WTC11 (cell line): Measurements from ENCODE around the gene NEMP2. TPM values are rescaled to one million over a fixed set of nuclear protein-coding genes. Genes with fewer than 3 reads are reported as not detected.

Experiments used
- ATAC-seq: fragments of 200-7000 bp; cut with Tn5 transposase; 2 replicates; pipeline ENCODE4 v1.10.0; 2021; ENCODE audit warnings: mild to moderate bottlenecking, moderate library complexity
- CTCF ChIA-PET: fragments of 300-600 bp; sonication (Branson Sonifier 250); formaldehyde crosslinking; loops from one replicate; lab custom pipeline; 2021; ENCODE audit warnings: antibody characterized with exemption; lab: Charles Lee
- POLR2A ChIA-PET: fragments of 350-600 bp; sonication (Branson Sonifier 250); formaldehyde crosslinking; loops from one replicate; lab custom pipeline; 2021; ENCODE audit warnings: antibody characterized with exemption; lab: Charles Lee
- DNase-seq: peaks from one replicate; pipeline ENCODE4 v3.0.0; 2021; ENCODE audit warnings: low spot score
- H3K27ac Mint-ChIP-seq: 2 replicates; pipeline ENCODE4 v1.8.0; 2021; ENCODE audit warnings: mixed read lengths
- H3K27me3 Mint-ChIP-seq: 2 replicates; pipeline ENCODE4 v1.8.0; 2021; ENCODE audit warnings: low read depth, mild to moderate bottlenecking, moderate library complexity, mixed read lengths
- H3K36me3 Mint-ChIP-seq: 2 replicates; pipeline ENCODE4 v1.8.0; 2021; ENCODE audit warnings: mixed read lengths
- H3K4me1 Mint-ChIP-seq: 2 replicates; pipeline ENCODE4 v1.8.0; 2022; ENCODE audit warnings: mixed read lengths
- H3K4me3 Mint-ChIP-seq: 2 replicates; pipeline ENCODE4 v1.8.0; 2021; ENCODE audit warnings: mild to moderate bottlenecking, moderate library complexity, mixed read lengths
- H3K9me3 Mint-ChIP-seq: 2 replicates; pipeline ENCODE4 v1.8.0; 2021; ENCODE audit warnings: mixed read lengths
- CREB1 ChIP-seq: sonication (generic); formaldehyde crosslinking; IDR thresholded peaks from 2 replicates; pipeline ENCODE4 v1.8.0; 2023; ENCODE audit warnings: mild to moderate bottlenecking, missing genetic modification reagents
- CTCF ChIP-seq: fragments of 200-600 bp; IDR thresholded peaks from 2 replicates; pipeline ENCODE4 v1.8.0; 2022; ENCODE audit warnings: antibody characterized with exemption
- E2F5 ChIP-seq: sonication (generic); formaldehyde crosslinking; IDR thresholded peaks from 2 replicates; pipeline ENCODE4 v1.8.1; 2022; ENCODE audit warnings: mild to moderate bottlenecking, moderate library complexity, missing genetic modification reagents
- HMGA2 ChIP-seq: fragments of 250-450 bp; sonication (Bioruptor Pico); IDR thresholded peaks from 2 replicates; pipeline ENCODE4 v1.4.0; 2021; ENCODE audit warnings: mild to moderate bottlenecking, moderate library complexity
- MLX ChIP-seq: sonication (generic); formaldehyde crosslinking; IDR thresholded peaks from 2 replicates; pipeline ENCODE4 v1.8.1; 2023; ENCODE audit warnings: mild to moderate bottlenecking, missing genetic modification reagents, moderate library complexity
- MXD4 ChIP-seq: fragments of 250-450 bp; sonication (Bioruptor Pico); IDR thresholded peaks from 2 replicates; pipeline ENCODE4 v1.8.0; 2021; ENCODE audit warnings: mild to moderate bottlenecking, moderate library complexity, borderline replicate concordance
- NFATC4 ChIP-seq: fragments of 250-450 bp; sonication (Bioruptor Pico); IDR thresholded peaks from 2 replicates; pipeline ENCODE4 v1.9.0; 2021; ENCODE audit warnings: mild to moderate bottlenecking
- NFE2L1 ChIP-seq: sonication (generic); formaldehyde crosslinking; IDR thresholded peaks from 2 replicates; pipeline ENCODE4 v1.8.1; 2023; ENCODE audit warnings: missing genetic modification reagents
- PRDM15 ChIP-seq: sonication (generic); formaldehyde crosslinking; IDR thresholded peaks from 2 replicates; pipeline ENCODE4 v1.8.0; 2022; ENCODE audit warnings: missing genetic modification reagents
- PREB ChIP-seq: sonication (generic); formaldehyde crosslinking; IDR thresholded peaks from 2 replicates; pipeline ENCODE4 v1.8.1; 2022; ENCODE audit warnings: mild to moderate bottlenecking, missing genetic modification reagents, moderate library complexity, borderline replicate concordance
- PRRX2 ChIP-seq: fragments of 250-450 bp; sonication (Bioruptor Pico); IDR thresholded peaks from 2 replicates; pipeline ENCODE4 v1.8.0; 2021; ENCODE audit warnings: mild to moderate bottlenecking
- ZBTB21 ChIP-seq: sonication (generic); formaldehyde crosslinking; IDR thresholded peaks from 2 replicates; pipeline ENCODE4 v1.8.1; 2023; ENCODE audit warnings: mild to moderate bottlenecking, missing genetic modification reagents, borderline replicate concordance
- ZBTB43 ChIP-seq: sonication (generic); formaldehyde crosslinking; IDR thresholded peaks from 2 replicates; pipeline ENCODE4 v1.8.1; 2023; ENCODE audit warnings: mild to moderate bottlenecking, missing genetic modification reagents
- ZNF232 ChIP-seq: sonication (generic); formaldehyde crosslinking; IDR thresholded peaks from 2 replicates; pipeline ENCODE4 v1.8.0; 2022; ENCODE audit warnings: mild to moderate bottlenecking, missing genetic modification reagents
- ZNF263 ChIP-seq: sonication (generic); formaldehyde crosslinking; IDR thresholded peaks from 2 replicates; pipeline ENCODE4 v1.8.1; 2022; ENCODE audit warnings: low read depth, mild to moderate bottlenecking, moderate library complexity, missing genetic modification reagents
- ZNF396 ChIP-seq: fragments of 250-450 bp; sonication (Bioruptor Pico); IDR thresholded peaks from 2 replicates; pipeline ENCODE4 v1.8.0; 2021; ENCODE audit warnings: mild to moderate bottlenecking, moderate library complexity, borderline replicate concordance
- ZNF425 ChIP-seq: fragments of 250-450 bp; sonication (Bioruptor Pico); conservative IDR thresholded peaks from 2 replicates; pipeline ENCODE4 v1.9.0; 2021; ENCODE audit warnings: mild to moderate bottlenecking
- ZNF532 ChIP-seq: fragments of 250-450 bp; sonication (Bioruptor Pico); IDR thresholded peaks from 2 replicates; pipeline ENCODE4 v1.9.0; 2021; ENCODE audit warnings: mild to moderate bottlenecking, borderline replicate concordance
- total RNA-seq: library from RNA; stranded (reverse); gene quantifications from 3 replicates; pipeline ENCODE4 v1.2.3, GENCODE V29; 2021

The NEMP2 gene
- total RNA-seq, 1 experiment from 2014 or later = 7.2 TPM

- no peak for TF ChIP-seq MLX
- no peak for TF ChIP-seq ZBTB43 (CRISPR knock-in tag)
- no peak for TF ChIP-seq ZNF425 (CRISPR knock-in tag)
- TF ChIP-seq NFATC4 = no peak
- TF ChIP-seq PRRX2 (CRISPR knock-in tag) = no peak
- no peak for TF ChIP-seq MXD4
- TF ChIP-seq ZNF532 = no peak
- Mint-ChIP-seq H3K4me1 (peaks cover 12% of the 10 kb centered on the region), H3K9me3 (no peaks in the 10 kb centered on the region), H3K27ac (peak overlapping the region; percentile 59), H3K4me3 (no peak overlapping the region), H3K27me3 (no peaks in the 10 kb centered on the region), H3K36me3 (no peaks in the 10 kb centered on the region)
- DNase-seq = peak; percentile 12
- POLR2A ChIA-PET = no interaction called here
- peak; percentile 87 for ATAC-seq
- CTCF ChIA-PET = no interaction called here
Measured at GRCh38 chr2:190500054-190500502, 34.4 kb downstream of the NEMP2 start.

GRCh38 chr2:190499273-190499672 lies 35.2 kb downstream of the NEMP2 start:
- POLR2A ChIA-PET = no interaction called here
- H3K4me1 Mint-ChIP-seq = peaks cover 12% of the 10 kb centered on the region
- H3K27ac Mint-ChIP-seq = no peak overlapping the region; the same call in 1 of the 2 replicates
- no peaks in the 10 kb centered on the region for H3K36me3 Mint-ChIP-seq
- no peak for ATAC-seq
- CTCF ChIA-PET = no interaction called here
- no peak overlapping the region for H3K4me3 Mint-ChIP-seq
- no peaks in the 10 kb centered on the region for H3K27me3 Mint-ChIP-seq
- DNase-seq = no peak
- H3K9me3 Mint-ChIP-seq = no peaks in the 10 kb centered on the region
- TF ChIP-seq MLX (no peak), HMGA2 (CRISPR knock-in tag) (no peak), ZBTB21 (CRISPR knock-in tag) (no peak), NFE2L1 (CRISPR knock-in tag) (no peak), CTCF (no peak), CREB1 (no peak), MXD4 (no peak), PRDM15 (CRISPR knock-in tag) (no peak), ZNF232 (CRISPR knock-in tag) (no peak), PREB (CRISPR knock-in tag) (no peak), E2F5 (CRISPR knock-in tag) (no peak), ZNF263 (no peak), ZNF396 (CRISPR knock-in tag) (no peak)
